K562 (cell line): ENCODE data around the gene ZBTB43. TPM values are rescaled to one million over a fixed set of nuclear protein-coding genes. Genes with fewer than 3 reads are reported as not detected.

Experiments
- ATAC-seq: fragments of 200-7000 bp; cut with Tn5 transposase; 3 replicates; pipeline ENCODE4 v1.9.1; 2020; ENCODE audit warnings: moderate library complexity
- BruUV-seq: library from RNA; stranded (reverse); fragments of 400-500 nt; replicated peaks from 2 replicates; lab custom pipeline; 2021; lab: Mats Ljungman, UMichigan
- CTCF ChIA-PET: fragments of 300-600 bp; formaldehyde crosslinking; extraction: SDS; loops from one replicate; lab custom pipeline; 2021; ENCODE audit warnings: low intra/inter-chr PET ratio; lab: Yijun Ruan, JAX
- POLR2A ChIA-PET: fragments of 300-600, 350-650 bp; sonication (Branson Sonifier 250); formaldehyde crosslinking; extraction: SDS; loops from one replicate; lab custom pipeline; 2021; ENCODE audit warnings: antibody characterized with exemption, inconsistent platforms; lab: Yijun Ruan, JAX
- DNase-seq, 4 experiments: peaks; one replicate each; pipeline versions ENCODE4 v3.0.0 to v3.0.0-alpha.2; 2011 to 2018; ENCODE audit warnings: low spot score in 3 of 4, mixed read lengths in 3 of 4; ENCODE audit errors: extremely low read depth in 1 of 4
- FAIRE-seq: peaks from 2 replicates; lab custom pipeline; 2011; peaks lifted over from hg19 to GRCh38; lab: Jason Lieb, UNC
- H2AFZ ChIP-seq: 2 replicates; pipeline ENCODE4 v1.6.0; 2011; ENCODE audit warnings: low read depth, low read length, control low read depth, inconsistent platforms
- H3K27ac ChIP-seq: fragments of 200-600 bp; 3 replicates; pipeline ENCODE4 v1.8.0; 2011; ENCODE audit warnings: low read depth, mild to moderate bottlenecking, control low read depth, inconsistent platforms, low read length, moderate library complexity, mixed read lengths; ENCODE audit errors: extremely low read depth
- H3K27me3 ChIP-seq, 2 experiments: fragments of 300-600 bp in 1 of 2; 2 replicates in 1 of 2; 3 replicates in 1 of 2; pipeline versions ENCODE4 v1.6.0 to v1.8.0; 2011; ENCODE audit warnings: inconsistent platforms in 2 of 2, low read length in 2 of 2, mild to moderate bottlenecking in 1 of 2, mixed read lengths in 1 of 2, moderate library complexity in 1 of 2; ENCODE audit not compliant: control insufficient read depth in 2 of 2, insufficient read depth in 2 of 2
- H3K36me3 ChIP-seq: fragments of 300-600 bp; 3 replicates; pipeline ENCODE4 v1.8.0; 2011; ENCODE audit warnings: mild to moderate bottlenecking, low read length, inconsistent platforms; ENCODE audit not compliant: control insufficient read depth, insufficient read depth
- H3K4me1 ChIP-seq, 2 experiments: fragments of 200-600 bp in 1 of 2; replicated peaks in 1 of 2; 2 replicates in 1 of 2; 3 replicates in 1 of 2; pipeline versions ENCODE4 v1.5.1 to v1.8.0; 2011; ENCODE audit warnings: inconsistent platforms in 2 of 2, low read length in 2 of 2, mild to moderate bottlenecking in 1 of 2, mixed read lengths in 1 of 2, moderate library complexity in 1 of 2; ENCODE audit not compliant: control insufficient read depth in 2 of 2, insufficient read depth in 2 of 2
- H3K4me2 ChIP-seq: 2 replicates; pipeline ENCODE4 v1.6.1; 2011; ENCODE audit warnings: low read length, control low read depth, inconsistent platforms, mixed read lengths; ENCODE audit not compliant: insufficient read depth
- H3K4me3 ChIP-seq: fragments of 200-600 bp; sonication (generic), shearing (Covaris generic); 2 replicates; pipeline ENCODE4 v1.5.1; 2016; ENCODE audit warnings: control low read depth, inconsistent platforms
- H3K79me2 ChIP-seq: fragments of 200-600 bp; 3 replicates; pipeline ENCODE4 v1.8.0; 2011; ENCODE audit warnings: low read length, inconsistent platforms; ENCODE audit not compliant: control insufficient read depth, insufficient read depth
- H3K9ac ChIP-seq, 2 experiments: 2 replicates each; pipeline versions ENCODE4 v1.6.0 to v1.6.1; 2011; ENCODE audit warnings: low read depth in 2 of 2, low read length in 2 of 2, control low read depth in 1 of 2, inconsistent platforms in 1 of 2, mild to moderate bottlenecking in 1 of 2, mixed read lengths in 1 of 2; ENCODE audit not compliant: insufficient read depth in 1 of 2
- H3K9me1 ChIP-seq: one replicate; pipeline ENCODE4 v1.6.0; 2011; ENCODE audit warnings: inconsistent platforms, mild to moderate bottlenecking, low read length, moderate library complexity; ENCODE audit not compliant: control insufficient read depth, insufficient read depth
- H3K9me3 ChIP-seq: replicated peaks from 2 replicates; pipeline ENCODE4 v1.5.1; 2011; ENCODE audit warnings: low read depth, low read length, inconsistent platforms; ENCODE audit not compliant: control insufficient read depth, insufficient read depth
- H4K20me1 ChIP-seq: replicated peaks from 2 replicates; pipeline ENCODE4 v1.6.1; 2011; ENCODE audit warnings: low read length, inconsistent platforms, mixed read lengths; ENCODE audit not compliant: control insufficient read depth, insufficient read depth
- BRD4 ChIP-seq: fragments of 200-600 bp; sonication (generic); IDR thresholded peaks from 2 replicates; pipeline ENCODE4 v1.6.1; 2017; ENCODE audit warnings: inconsistent platforms
- CAMTA2 ChIP-seq: fragments of 250-450 bp; sonication (Bioruptor Pico); conservative IDR thresholded peaks from 2 replicates; pipeline ENCODE4 v1.5.1; 2022
- CHD4 ChIP-seq: fragments of 200-600 bp; sonication (generic); IDR thresholded peaks from 3 replicates; pipeline ENCODE4 v1.6.1; 2012; ENCODE audit warnings: low read depth, mild to moderate bottlenecking, mixed read lengths, low read length, inconsistent platforms; ENCODE audit not compliant: insufficient read depth, insufficient replicate concordance, poor library complexity, severe bottlenecking
- E2F6 ChIP-seq, 2 experiments: IDR thresholded peaks; 2 replicates each; pipeline ENCODE4 v1.6.1; 2011; ENCODE audit warnings: borderline replicate concordance in 1 of 2, control low read depth in 1 of 2, low read depth in 1 of 2, low read length in 1 of 2, mild to moderate bottlenecking in 1 of 2, mixed read lengths in 1 of 2, moderate library complexity in 1 of 2; ENCODE audit not compliant: insufficient read depth in 1 of 2, insufficient read length in 1 of 2, poor library complexity in 1 of 2, severe bottlenecking in 1 of 2; ENCODE audit errors: extremely low read depth in 1 of 2
- HNRNPUL1 ChIP-seq: fragments of 200-400 bp; formaldehyde crosslinking; IDR thresholded peaks from 2 replicates; pipeline ENCODE4 v1.6.1; 2017; ENCODE audit warnings: low read length
- MTA3 ChIP-seq: fragments of 450-650 bp; formaldehyde crosslinking; IDR thresholded peaks from 2 replicates; pipeline ENCODE4 v1.6.1; 2017; ENCODE audit warnings: mild to moderate bottlenecking, borderline replicate concordance
- POLR2AphosphoS5 ChIP-seq: IDR thresholded peaks from 2 replicates; pipeline ENCODE4 v1.6.1; 2011; ENCODE audit warnings: mild to moderate bottlenecking, low read depth, low read length, moderate library complexity; ENCODE audit not compliant: control insufficient read depth, insufficient read depth
- RFX1 ChIP-seq: fragments of 450-650 bp; IDR thresholded peaks from 2 replicates; pipeline ENCODE4 v1.6.1; 2016; ENCODE audit warnings: mild to moderate bottlenecking, moderate library complexity
- SMARCA5 ChIP-seq: fragments of 450-650 bp; IDR thresholded peaks from 2 replicates; pipeline ENCODE4 v1.6.1; 2016
- STAT5B ChIP-seq: fragments of 250-450 bp; sonication (Bioruptor Pico); IDR thresholded peaks from 2 replicates; pipeline ENCODE4 v1.8.0; 2021; ENCODE audit warnings: mild to moderate bottlenecking, inconsistent platforms
- ZHX1 ChIP-seq: fragments of 150-350 bp; conservative IDR thresholded peaks from 2 replicates; pipeline ENCODE4 v1.6.1; 2014; ENCODE audit warnings: low read length
- ZNF121 ChIP-seq: sonication (generic); formaldehyde crosslinking; conservative IDR thresholded peaks from 2 replicates; pipeline ENCODE4 v1.8.0; 2022; ENCODE audit warnings: missing genetic modification reagents
- ZNF395 ChIP-seq: fragments of 200-800 bp; sonication (Bioruptor generic); IDR thresholded peaks from 2 replicates; pipeline ENCODE4 v1.6.1; 2017; ENCODE audit warnings: missing genetic modification characterization, missing compliant biosample characterization
- ZNF695 ChIP-seq: fragments of 450-650 bp; formaldehyde crosslinking; IDR thresholded peaks from 2 replicates; pipeline ENCODE4 v1.4.0; 2020; ENCODE audit warnings: mild to moderate bottlenecking, moderate library complexity
- ZSCAN32 ChIP-seq: fragments of 450-650 bp; formaldehyde crosslinking; IDR thresholded peaks from 2 replicates; pipeline ENCODE4 v1.4.0; 2020; ENCODE audit warnings: mild to moderate bottlenecking, moderate library complexity
- WGBS: fragments of 100-300 bp; shearing (Covaris generic); methylation state at CpG from one replicate; pipeline ENCODE4 v1.1.6; 2016; ENCODE audit warnings: low coverage, mixed read lengths; ENCODE audit not compliant: insufficient coverage; ENCODE audit errors: missing lambda C conversion rate; 5-methylcytosine and 5-hydroxymethylcytosine counted together
- in situ Hi-C: fragments of 300-500 bp; cut with MboI; formaldehyde crosslinking; loops from 4 replicates; pipeline ENCODE4 v1.15.0; 2018; ENCODE audit warnings: inconsistent platforms, mixed read lengths
- intact Hi-C: fragments of 100-400 bp; cut with micrococcal nuclease; formaldehyde crosslinking; loops from 2 replicates; pipeline ENCODE4 v1.14.2; 2022
- polyA plus RNA-seq, 8 experiments: library from polyadenylated mRNA; depleted of rRNA in 4 of 8; stranded (reverse) in 5 of 8; unstranded in 3 of 8; fragments of >200 nt; fragmentation: Nextera tagmentation in 2 of 8; fragmentation: Illumina TruSeq in 1 of 8; extraction: Ambion mirVana in 2 of 8; extraction: Trizol in 1 of 8; gene quantifications; 2 replicates each; pipeline versions ENCODE4 v1.2.1 to v1.2.3, GENCODE V29; 2011 to 2014; ENCODE audit warnings: inconsistent platforms in 1 of 8, missing spikeins in 1 of 8
- total RNA-seq, 7 experiments: library from RNA; depleted of rRNA in 6 of 7; stranded (reverse); fragments of >200 nt in 6 of 7; fragmentation: Illumina TruSeq in 2 of 7; extraction: Trizol in 2 of 7; gene quantifications; 2 replicates each; pipeline versions ENCODE4 v1.2.1 to v1.2.3, GENCODE V29; 2011 to 2021; ENCODE audit warnings: low replicate concordance in 1 of 7

The ZBTB43 gene
- total and polyA plus RNA-seq, 9 of the 15 experiments (the other 6 are each of a cell fraction or from before 2014, with no cell fraction given) = 3.9 to 17.2 (median 9.1) TPM

GRCh38 chr9:126836216-126836615 is 31.4 kb downstream of the ZBTB43 start (continued):
- TF ChIP-seq ZNF695 (CRISPR knock-in tag) (no peak), ZSCAN32 (no peak), BRD4 (no peak)
- TF ChIP-seq, all 486 proteins: peak for 0

- ATAC-seq (no peak), FAIRE-seq (no peak), DNase-seq (no peak)
- Histone ChIP-seq H3K27ac (no peak overlapping the region), H2AFZ (no peak overlapping the region), H3K4me1 (peaks cover 8 to 16% of the 10 kb centered on the region in 2 experiments), H3K9ac (no peak overlapping the region), H3K79me2 (peaks cover 12% of the 10 kb centered on the region; the same call in 2 of the 3 replicates), H3K4me2 (no peak overlapping the region), H3K36me3 (peaks cover 37% of the 10 kb centered on the region), H3K4me3 (no peak overlapping the region), H3K27me3 (no peaks in the 10 kb centered on the region), H3K9me1 (peaks cover 8% of the 10 kb centered on the region), H3K9me3 (no peaks in the 10 kb centered on the region), H4K20me1 (no peaks in the 10 kb centered on the region)
- BruUV-seq = no TSS peak
- in situ Hi-C loops = no loop called here
- intact Hi-C loops = no loop called here
- ChIA-PET POLR2A (interaction anchor here (0.7 to 1.2 kb wide), 2 partner anchors 9 to 11 kb away, joined by 3 read pairs; no protein-coding TSS in a partner anchor), CTCF (no interaction called here)
- WGBS = 66% methylated on average over 6 of the region's 7 CpGs
- TF ChIP-seq RFX1 (no peak), HNRNPUL1 (no peak), SMARCA5 (no peak), STAT5B (CRISPR knock-in tag) (no peak), CAMTA2 (CRISPR knock-in tag) (no peak), E2F6 (IDR thresholded peaks at IDR 0.05; ENCODE audit: borderline replicate concordance in 1 of 2, extremely low read depth in 1 of 2, insufficient read depth in 1 of 2, insufficient read length in 1 of 2, low read depth in 1 of 2, low read length in 1 of 2, poor library complexity in 1 of 2, severe bottlenecking in 1 of 2) (no peak), ZNF121 (CRISPR knock-in tag) (no peak), MTA3 (no peak), CHD4 (no peak), ZNF395 (CRISPR knock-in tag) (no peak), POLR2AphosphoS5 (no peak), ZHX1 (no peak)
Measured at GRCh38 chr9:126838055-126838811, 33.4 kb downstream of the ZBTB43 start.
